Activated T-cell treated with anti-CD3 and anti-CD28 coated beads, Interleukin-2, amount 50 U/mL, for 72 hours (primary cell): Measurements from ENCODE around the gene MCFD2. TPM values are rescaled to one million over a fixed set of nuclear protein-coding genes. Genes with fewer than 3 reads are reported as not detected.

Experiments
- ATAC-seq, 2 donors: fragments of 150-1000 bp; cut with Tn5 transposase; replicated peaks in 1 of 2; 2 replicates each; pipeline ENCODE4 v1.10.0; 2021; ENCODE audit warnings: moderate library complexity in 2 of 2, mild to moderate bottlenecking in 1 of 2
- DNase-seq, 2 donors: peaks; one replicate each; pipeline ENCODE4 v3.0.0; 2021 to 2022; ENCODE audit warnings: mixed read lengths in 1 of 2
- H3K27ac Mint-ChIP-seq: one replicate; pipeline ENCODE4 v1.8.0; 2022; ENCODE audit warnings: mild to moderate bottlenecking, moderate library complexity, mixed read lengths
- H3K27me3 Mint-ChIP-seq: one replicate; pipeline ENCODE4 v1.8.0; 2022; ENCODE audit warnings: low read depth, mixed read lengths
- H3K36me3 Mint-ChIP-seq, 2 donors: one replicate each; pipeline ENCODE4 v1.8.0; 2022; ENCODE audit warnings: mixed read lengths in 2 of 2, mild to moderate bottlenecking in 1 of 2; ENCODE audit not compliant: insufficient read depth in 2 of 2
- H3K4me1 Mint-ChIP-seq: one replicate; pipeline ENCODE4 v1.8.0; 2022; ENCODE audit warnings: low read depth, mixed read lengths
- H3K4me3 Mint-ChIP-seq, 2 donors: one replicate each; pipeline ENCODE4 v1.8.0; 2022; ENCODE audit warnings: mild to moderate bottlenecking in 2 of 2, mixed read lengths in 2 of 2, moderate library complexity in 2 of 2
- H3K9me3 Mint-ChIP-seq, 2 donors: one replicate each; pipeline ENCODE4 v1.8.0; 2022; ENCODE audit warnings: mixed read lengths in 2 of 2
- total RNA-seq, 2 donors: library from RNA; stranded (reverse); gene quantifications; one replicate each; pipeline ENCODE4 v1.2.3, GENCODE V29; 2022

MCFD2 gene
- total RNA-seq, 2 donors from 2014 or later, result 50.1 to 59.3 TPM

- Mint-ChIP-seq H3K4me3 (no peak overlapping the region), H3K9me3 (no peaks in the 10 kb centered on the region), H3K27ac (no peak overlapping the region), H3K4me1 (peaks cover 16% of the 10 kb centered on the region), H3K36me3 (no peaks in the 10 kb centered on the region), H3K27me3 (peaks cover 30% of the 10 kb centered on the region)
- ATAC-seq, result no peak
- DNase-seq, result no peak
Observed at GRCh38 chr2:46872902-46873603, 42.6 kb downstream of the MCFD2 start.

- Mint-ChIP-seq H3K27me3 (peaks cover 34% of the 10 kb centered on the region), H3K36me3 (no peaks in the 10 kb centered on the region), H3K4me3 (no peak overlapping the region), H3K9me3 (no peaks in the 10 kb centered on the region), H3K4me1 (peaks cover 16% of the 10 kb centered on the region), H3K27ac (no peak overlapping the region)
- ATAC-seq (no peak), DNase-seq (no peak)
Observed at GRCh38 chr2:46871976-46872381, 43.6 kb downstream of the MCFD2 start.

- DNase-seq, result no peak
- H3K27me3 Mint-ChIP-seq, result peaks cover 41% of the 10 kb centered on the region
Observed at GRCh38 chr2:46870051-46870839, 45.4 kb downstream of the MCFD2 start.

DNA sequence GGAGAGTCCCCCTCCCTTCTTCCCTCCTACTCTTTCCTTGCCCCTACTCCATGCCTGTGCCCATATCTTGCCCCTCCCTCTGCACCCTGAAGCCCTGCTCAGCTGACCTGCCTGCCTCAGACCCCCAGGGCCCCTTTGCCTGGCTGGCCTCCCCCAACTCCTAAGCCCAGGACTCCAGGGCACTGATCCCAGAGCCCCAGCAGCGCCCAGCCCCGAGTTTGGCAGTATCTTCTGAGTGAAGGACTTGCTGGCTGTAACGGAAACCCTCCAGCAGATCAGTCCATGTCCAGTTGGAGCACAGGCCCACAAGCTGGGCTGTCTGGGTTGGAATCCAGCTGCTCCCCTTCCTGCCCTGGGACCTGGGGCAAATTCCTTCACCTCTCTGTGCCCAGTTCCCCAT lies 46.0 kb downstream of the MCFD2 start:
- Mint-ChIP-seq H3K27ac (no peak overlapping the region), H3K27me3 (peaks cover 41% of the 10 kb centered on the region), H3K9me3 (peaks cover 2 to 7% of the 10 kb centered on the region in 2 donors), H3K4me1 (peaks cover 16% of the 10 kb centered on the region), H3K4me3 (no peak overlapping the region), H3K36me3 (peaks cover 3 to 7% of the 10 kb centered on the region in 2 donors)
- no peak for ATAC-seq
- no peak for DNase-seq

More at GRCh38 chr2:46870051-46870839, 45.4 kb downstream of the MCFD2 start:
- no peak for ATAC-seq
- H3K36me3 Mint-ChIP-seq, result peaks cover 0 to 2% of the 10 kb centered on the region in 2 donors
- H3K27ac Mint-ChIP-seq, result no peak overlapping the region
- H3K9me3 Mint-ChIP-seq, result peaks cover 0 to 2% of the 10 kb centered on the region in 2 donors
- H3K4me3 Mint-ChIP-seq, result no peak overlapping the region
- H3K4me1 Mint-ChIP-seq, result peaks cover 16% of the 10 kb centered on the region

DNA sequence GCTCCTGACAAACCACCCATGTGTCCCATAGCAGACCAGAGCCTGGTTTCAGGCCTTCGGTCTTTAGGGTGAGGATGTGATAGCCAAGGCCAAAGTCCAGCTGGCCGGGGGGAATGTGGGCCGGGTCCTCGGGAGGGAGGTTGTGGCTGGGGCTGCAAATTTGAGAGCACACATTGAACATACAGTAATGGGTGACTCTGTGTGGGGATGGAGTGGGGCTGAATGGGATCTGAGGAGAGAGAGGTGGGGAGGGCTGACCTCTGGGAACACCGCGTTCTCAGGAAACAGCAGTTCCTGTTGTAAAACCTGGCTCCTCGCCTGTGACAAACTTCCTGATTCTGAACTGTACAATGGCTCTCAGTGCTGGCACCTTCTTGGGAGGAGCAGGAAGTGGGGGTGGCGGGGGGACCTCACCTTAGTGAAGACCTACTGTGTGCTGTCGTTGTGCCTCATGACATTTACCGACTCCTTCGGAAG lies 48.8 kb downstream of the MCFD2 start:
- DNase-seq, result no peak
- H3K27ac Mint-ChIP-seq, result no peak overlapping the region
- H3K9me3 Mint-ChIP-seq, result peaks cover 2 to 13% of the 10 kb centered on the region in 2 donors
- ATAC-seq, result no peak
- H3K36me3 Mint-ChIP-seq, result peaks cover 8 to 11% of the 10 kb centered on the region in 2 donors
- no peak overlapping the region for H3K4me3 Mint-ChIP-seq
- H3K4me1 Mint-ChIP-seq, result no peaks in the 10 kb centered on the region
- H3K27me3 Mint-ChIP-seq, result peaks cover 29% of the 10 kb centered on the region

DNA sequence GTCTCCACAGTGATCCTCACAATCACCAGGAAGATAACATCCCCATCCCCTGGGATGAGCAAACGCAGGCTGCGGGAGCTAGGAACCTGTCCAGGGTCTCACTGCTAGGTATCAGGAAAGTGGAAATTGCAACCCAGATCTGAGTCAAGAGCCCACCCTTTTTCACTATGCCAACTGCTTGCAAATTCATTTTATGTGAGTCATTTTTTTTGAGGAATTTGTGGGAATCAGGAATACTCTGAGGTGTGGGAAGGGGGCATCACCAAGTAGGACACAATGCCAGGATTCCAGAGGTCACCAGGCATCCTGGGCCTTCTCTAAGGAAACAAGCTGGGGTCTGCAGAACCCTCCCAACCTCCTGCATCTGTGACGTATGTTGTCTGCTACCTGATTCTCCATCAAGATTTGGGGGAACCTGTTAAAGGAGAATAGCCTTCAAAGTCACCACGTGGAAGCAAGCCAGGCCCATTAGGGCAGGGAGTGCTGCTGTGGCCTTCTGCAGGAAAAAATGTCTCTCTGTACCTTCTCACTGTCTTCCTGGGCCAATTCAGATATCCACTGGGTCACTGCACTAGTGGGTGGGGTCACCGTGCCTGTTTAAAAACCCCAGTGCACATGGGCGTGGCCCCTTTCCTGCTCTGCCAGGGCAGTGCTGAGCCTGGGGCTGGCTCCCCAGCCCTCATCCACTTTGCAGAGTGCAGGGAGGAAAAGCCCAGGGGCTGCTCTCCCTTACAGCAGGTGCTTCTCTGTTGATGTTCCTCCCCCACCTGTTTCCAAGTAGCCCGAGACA lies 50.2 kb downstream of the MCFD2 start:
- Mint-ChIP-seq H3K27ac (no peak overlapping the region), H3K36me3 (peaks cover 8 to 11% of the 10 kb centered on the region in 2 donors), H3K4me1 (no peaks in the 10 kb centered on the region), H3K27me3 (peaks cover 21% of the 10 kb centered on the region), H3K9me3 (peaks cover 2 to 13% of the 10 kb centered on the region in 2 donors), H3K4me3 (no peak overlapping the region)
- ATAC-seq (no peak), DNase-seq (no peak)

DNA sequence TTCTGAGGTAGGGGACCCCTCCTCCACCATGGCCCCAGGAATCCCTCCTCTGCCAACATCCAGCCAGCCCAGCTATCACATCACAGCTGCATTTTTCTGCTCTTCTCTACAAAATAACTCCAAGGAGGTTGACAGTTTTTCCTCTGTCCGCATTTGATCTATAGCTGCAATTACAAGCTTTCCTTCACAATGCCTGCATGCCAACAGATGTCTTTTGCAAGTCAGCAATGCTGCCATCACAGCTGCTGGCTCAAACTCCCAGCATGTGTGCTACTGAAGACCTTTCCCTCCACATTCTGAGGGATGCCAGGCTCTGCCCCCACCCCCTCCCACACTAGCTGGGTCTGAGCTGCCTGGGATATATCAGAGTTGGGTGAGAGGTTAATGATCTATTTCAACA lies 51.7 kb downstream of the MCFD2 start:
- Mint-ChIP-seq H3K27me3 (peaks cover 20% of the 10 kb centered on the region), H3K27ac (no peak overlapping the region), H3K4me3 (no peak overlapping the region), H3K4me1 (no peaks in the 10 kb centered on the region), H3K36me3 (peaks cover 8 to 11% of the 10 kb centered on the region in 2 donors), H3K9me3 (peaks cover 2 to 13% of the 10 kb centered on the region in 2 donors)
- DNase-seq (no peak), ATAC-seq (no peak)

DNA sequence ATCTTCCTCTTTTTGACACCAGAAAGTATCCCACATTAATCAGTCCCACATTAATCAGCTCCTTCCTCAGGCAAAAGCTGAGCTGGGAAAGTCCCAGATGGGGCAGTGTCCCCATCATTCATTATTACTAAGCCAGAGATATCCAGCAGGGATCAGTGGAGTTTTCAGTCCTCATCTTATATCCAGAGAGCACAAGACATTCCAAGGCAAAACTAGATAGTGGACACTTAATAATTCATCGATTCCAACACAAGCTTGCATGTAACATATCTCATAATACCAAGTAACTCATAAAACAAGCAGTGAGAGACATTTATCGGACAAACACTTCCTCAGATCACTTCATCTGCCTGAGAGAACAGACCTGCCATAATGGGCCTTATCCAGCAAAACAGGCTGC lies 53.1 kb downstream of the MCFD2 start:
- Mint-ChIP-seq H3K36me3 (peaks cover 8 to 11% of the 10 kb centered on the region in 2 donors), H3K27me3 (peaks cover 14% of the 10 kb centered on the region), H3K4me3 (no peak overlapping the region), H3K9me3 (peaks cover 2 to 13% of the 10 kb centered on the region in 2 donors), H3K27ac (no peak overlapping the region), H3K4me1 (no peaks in the 10 kb centered on the region)
- ATAC-seq, result no peak
- no peak for DNase-seq

- Mint-ChIP-seq H3K4me3 (no peak overlapping the region), H3K27ac (no peak overlapping the region), H3K36me3 (peaks cover 8 to 11% of the 10 kb centered on the region in 2 donors), H3K9me3 (peaks cover 2 to 13% of the 10 kb centered on the region in 2 donors), H3K27me3 (peaks cover 13% of the 10 kb centered on the region), H3K4me1 (no peaks in the 10 kb centered on the region)
- no peak for ATAC-seq
- DNase-seq, result no peak
Observed at GRCh38 chr2:46861916-46862315, 53.7 kb downstream of the MCFD2 start.

- no peak overlapping the region for H3K27ac Mint-ChIP-seq
- H3K27me3 Mint-ChIP-seq, result peaks cover 7% of the 10 kb centered on the region
- peaks cover 3 to 5% of the 10 kb centered on the region in 2 donors for H3K36me3 Mint-ChIP-seq
- no peak overlapping the region for H3K4me3 Mint-ChIP-seq
- no peak for DNase-seq
- no peak for ATAC-seq
- H3K9me3 Mint-ChIP-seq, result peaks cover 0 to 5% of the 10 kb centered on the region in 2 donors
- no peaks in the 10 kb centered on the region for H3K4me1 Mint-ChIP-seq
Observed at GRCh38 chr2:46859482-46859881, 56.1 kb downstream of the MCFD2 start.

- ATAC-seq (no peak), DNase-seq (no peak)
- no peaks in the 10 kb centered on the region for H3K27me3 Mint-ChIP-seq
- H3K4me1 Mint-ChIP-seq, result no peaks in the 10 kb centered on the region
- H3K36me3 Mint-ChIP-seq, result no peaks in the 10 kb centered on the region
- H3K27ac Mint-ChIP-seq, result no peak overlapping the region
- no peaks in the 10 kb centered on the region for H3K9me3 Mint-ChIP-seq
- H3K4me3 Mint-ChIP-seq, result no peak overlapping the region
Observed at GRCh38 chr2:46858702-46859090, 56.9 kb downstream of the MCFD2 start.

DNA sequence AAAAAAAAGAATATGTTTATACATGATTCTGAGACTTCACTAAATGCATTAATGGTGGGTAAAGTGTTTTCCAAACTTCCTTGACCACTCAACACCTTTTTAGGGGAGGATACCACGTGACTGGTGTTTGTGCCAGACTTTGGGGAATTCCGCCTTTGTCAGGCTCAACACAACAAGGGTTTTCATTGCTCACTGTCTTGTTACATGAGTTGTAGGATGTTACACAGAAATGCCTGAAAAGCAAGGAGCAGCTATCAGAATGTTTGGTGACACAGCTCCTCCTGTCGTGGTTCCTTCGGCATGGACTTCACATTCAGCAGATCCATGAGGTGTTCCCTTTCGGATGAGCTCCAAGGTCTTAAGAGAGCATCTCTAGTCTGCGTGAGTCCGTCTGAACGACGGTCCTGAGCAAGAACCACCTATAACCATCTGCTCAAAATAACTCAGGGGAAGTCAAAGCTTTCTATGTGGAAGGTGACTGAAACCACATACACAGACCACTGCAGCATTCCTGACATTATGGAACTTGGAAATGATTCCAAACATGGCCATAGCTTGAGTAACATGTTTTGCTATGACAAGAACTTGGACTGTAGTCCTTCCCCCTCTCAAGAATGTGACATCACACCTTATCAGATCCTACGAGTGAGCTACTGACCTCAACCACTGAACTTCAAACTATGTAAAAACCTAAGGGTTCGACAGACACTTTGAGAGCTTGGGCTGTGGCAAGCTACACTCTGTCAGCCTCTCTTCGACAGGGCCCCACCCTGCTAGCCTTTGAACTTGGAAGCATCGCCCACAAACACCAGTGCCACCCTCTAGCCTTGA lies 57.5 kb downstream of the MCFD2 start:
- H3K36me3 Mint-ChIP-seq, result no peaks in the 10 kb centered on the region
- no peaks in the 10 kb centered on the region for H3K27me3 Mint-ChIP-seq
- no peak overlapping the region for H3K27ac Mint-ChIP-seq
- ATAC-seq (no peak), DNase-seq (no peak)
- H3K4me1 Mint-ChIP-seq, result no peaks in the 10 kb centered on the region
- no peaks in the 10 kb centered on the region for H3K9me3 Mint-ChIP-seq
- no peak overlapping the region for H3K4me3 Mint-ChIP-seq
